ENCODE results near the gene RBBP4.
A peak's percentile ranks its signal among the peaks of the same experiment; 100 is the strongest.
"Not testable (repeated sequence)": the region's sequence is repeated elsewhere in the genome, so short reads cannot be mapped to it uniquely, and the experiment has no call there.

RBBP4 gene

GRCh38 chr1:32650752-32651460, at the start of gene RBBP4:
TSS of gene RBBP4 (plus strand) at chr1:32651208. CDS start at chr1:32651307, 99 bp downstream.
- DNase-seq (ENCODE audit: low read depth in 2 of 2), result peak; percentile 98

GRCh38 chr1:32605711-32606424, 45.1 kb upstream of the RBBP4 start:
- no peak for DNase-seq (ENCODE audit: low read depth in 2 of 2)

GRCh38 chr1:32606565-32607371, 44.2 kb upstream of the RBBP4 start:
- no peak for DNase-seq (ENCODE audit: low read depth in 2 of 2)

GRCh38 chr1:32609180-32609579, 41.8 kb upstream of the RBBP4 start:
- no peak for DNase-seq (ENCODE audit: low read depth in 2 of 2)

- no peak for DNase-seq (ENCODE audit: low read depth in 2 of 2)
Measured at GRCh38 chr1:32611859-32612188, 39.2 kb upstream of the RBBP4 start.

GRCh38 chr1:32612189-32612881, 38.7 kb upstream of the RBBP4 start:
- peak; percentile 18 to 38 for DNase-seq (ENCODE audit: low read depth in 2 of 2)

- DNase-seq (ENCODE audit: low read depth in 2 of 2), result no peak
Measured at GRCh38 chr1:32613472-32613871, 37.5 kb upstream of the RBBP4 start.

- DNase-seq (ENCODE audit: low read depth in 2 of 2), result no peak
Measured at GRCh38 chr1:32618673-32619221, 32.3 kb upstream of the RBBP4 start.

- no peak for DNase-seq (ENCODE audit: low read depth in 2 of 2)
Measured at GRCh38 chr1:32619701-32620485, 31.1 kb upstream of the RBBP4 start.

- no peak for DNase-seq (ENCODE audit: low read depth in 2 of 2)
Measured at GRCh38 chr1:32622205-32622604, 28.8 kb upstream of the RBBP4 start.

GRCh38 chr1:32622806-32623681, 28.0 kb upstream of the RBBP4 start:
- DNase-seq (ENCODE audit: low read depth in 2 of 2), result no peak

GRCh38 chr1:32623775-32624174, 27.2 kb upstream of the RBBP4 start:
- DNase-seq (ENCODE audit: low read depth in 2 of 2), result peak in 1 of 2 donors; percentile 45

- DNase-seq (ENCODE audit: low read depth in 2 of 2), result no peak
Measured at GRCh38 chr1:32626176-32626575, 24.8 kb upstream of the RBBP4 start.

- no peak for DNase-seq (ENCODE audit: low read depth in 2 of 2)
Measured at GRCh38 chr1:32627596-32628162, 23.3 kb upstream of the RBBP4 start.

GRCh38 chr1:32630173-32630572, 20.8 kb upstream of the RBBP4 start:
- DNase-seq (ENCODE audit: low read depth in 2 of 2), result not testable (repeated sequence)

GRCh38 chr1:32632829-32633228, 18.2 kb upstream of the RBBP4 start:
- no peak for DNase-seq (ENCODE audit: low read depth in 2 of 2)

- DNase-seq (ENCODE audit: low read depth in 2 of 2), result no peak
Measured at GRCh38 chr1:32635508-32636277, 15.3 kb upstream of the RBBP4 start.

GRCh38 chr1:32636914-32637645, 13.9 kb upstream of the RBBP4 start:
- DNase-seq (ENCODE audit: low read depth in 2 of 2), result no peak

Data from activated CD4-positive, alpha-beta T cell treated with anti-CD3 and anti-CD28 coated beads for 24 hours (primary cell).